ELR (cell line): ENCODE measurements around the gene KCNJ6.
"Not testable (repeated sequence)": the region's sequence is repeated elsewhere in the genome, so short reads cannot be mapped to it uniquely, and the experiment has no call there.

Experiments used
- DNase-seq: peaks from one replicate; pipeline ENCODE4 v3.0.0-alpha.2; 2015; ENCODE audit warnings: low read depth

Gene KCNJ6

GRCh38 chr21:37675202-37675801, 241.0 kb downstream of the KCNJ6 start:
- DNase-seq, result peak; percentile 54

- DNase-seq, result no peak
Measured at GRCh38 chr21:37673801-37674575, 242.3 kb downstream of the KCNJ6 start.

DNA sequence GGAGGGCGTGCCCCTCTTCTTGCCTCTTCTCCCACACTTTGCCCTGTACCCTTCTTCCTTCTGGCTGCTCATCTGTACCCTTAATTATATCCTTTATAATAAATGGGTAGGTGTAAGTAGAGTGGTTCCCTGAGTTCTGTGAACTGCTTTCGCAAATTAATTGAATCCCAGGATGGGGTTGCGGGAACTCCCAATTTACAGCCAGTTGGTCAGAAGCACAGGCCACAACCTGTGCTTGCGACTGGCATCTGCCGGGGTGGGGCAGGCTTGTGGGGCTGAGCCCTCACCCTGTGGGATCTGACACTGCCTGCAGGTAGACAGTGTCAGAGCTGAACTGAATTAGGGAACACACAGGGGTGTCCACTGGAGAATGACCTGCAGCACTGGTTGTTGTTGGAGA, 244.9 kb downstream of the KCNJ6 start:
- no peak for DNase-seq

- DNase-seq, result peak; percentile 43
Measured at GRCh38 chr21:37670883-37671282, 245.4 kb downstream of the KCNJ6 start.

- DNase-seq, result no peak
Measured at GRCh38 chr21:37669249-37669648, 247.0 kb downstream of the KCNJ6 start.

- no peak for DNase-seq
Measured at GRCh38 chr21:37668462-37669239, 247.6 kb downstream of the KCNJ6 start.

DNA sequence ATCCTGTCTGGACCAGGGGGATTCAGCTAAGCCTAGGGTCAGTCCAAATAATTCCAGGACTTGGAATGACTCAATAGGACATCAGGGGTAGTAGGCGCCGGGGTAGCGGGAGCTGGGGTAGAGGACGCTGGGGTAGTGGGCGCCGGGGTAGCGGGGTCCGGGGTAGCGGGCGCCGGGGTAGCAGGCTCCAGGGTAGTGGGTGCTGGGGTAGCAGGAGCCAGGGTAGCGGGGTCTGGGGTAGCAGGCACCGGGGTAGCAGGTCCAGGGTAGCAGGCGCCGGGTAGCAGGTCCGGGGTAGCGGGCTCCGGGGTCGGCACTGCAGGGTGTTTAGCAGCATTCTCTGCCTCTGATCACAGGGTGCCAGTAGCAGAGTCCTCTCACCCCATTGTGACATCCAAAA, 248.9 kb downstream of the KCNJ6 start:
- DNase-seq, result no peak

DNA sequence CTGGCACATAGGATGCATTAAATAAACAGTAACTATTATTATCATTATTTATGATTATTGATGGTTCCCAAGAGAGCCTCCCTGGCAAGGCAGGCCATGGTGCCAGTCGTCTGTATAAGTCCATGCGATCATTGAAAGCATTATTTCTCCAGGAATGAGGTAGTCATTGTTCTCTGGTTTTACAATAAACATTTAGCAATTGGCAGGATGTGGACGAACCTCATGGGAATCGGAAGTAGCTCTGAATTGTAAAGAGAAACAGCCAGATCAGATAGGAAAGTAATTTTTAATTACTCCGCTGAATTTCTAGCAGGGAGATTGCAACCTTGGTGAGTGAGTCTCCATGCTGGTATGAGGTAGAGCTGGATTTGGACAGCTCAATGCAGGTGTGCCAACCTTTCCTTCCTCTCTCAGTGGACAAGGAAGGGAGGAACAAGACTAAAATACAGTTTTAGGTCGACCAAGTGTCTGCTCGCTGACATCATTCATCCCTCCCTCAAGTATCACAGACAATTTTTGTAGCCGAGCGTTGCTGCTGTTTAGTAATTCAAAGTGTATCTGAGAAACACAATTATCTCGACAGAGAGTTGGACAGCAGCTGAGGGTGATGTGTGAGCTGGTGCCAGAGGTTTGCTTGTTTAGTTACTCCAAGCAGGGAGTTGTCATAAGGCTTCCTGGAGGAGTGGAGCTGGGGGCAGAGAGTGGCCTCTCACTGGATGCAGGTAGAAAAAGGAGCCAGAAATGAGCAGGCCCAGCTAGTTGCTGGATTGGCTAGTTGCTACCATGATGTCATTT, 250.8 kb downstream of the KCNJ6 start:
- no peak for DNase-seq

GRCh38 chr21:37662227-37662626, 254.0 kb downstream of the KCNJ6 start:
- not testable (repeated sequence) for DNase-seq

DNA sequence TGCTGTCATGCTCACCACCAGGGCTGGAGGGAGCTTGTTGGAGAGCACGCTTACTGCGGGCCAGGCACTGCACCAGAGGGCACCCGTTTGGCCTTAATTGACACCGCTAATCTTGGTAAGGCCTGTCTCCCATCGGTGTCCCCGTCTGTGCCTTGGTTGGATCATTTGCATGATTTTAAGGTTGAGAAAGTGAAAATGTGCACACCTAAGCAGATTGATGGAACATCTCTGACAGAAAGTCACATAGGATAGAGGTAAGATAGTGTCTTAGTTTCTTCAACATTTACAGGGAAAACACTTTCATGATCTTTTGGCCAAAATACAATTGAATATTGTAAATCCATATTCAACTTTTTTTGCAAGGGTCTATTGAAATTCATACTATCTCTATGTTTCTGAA, 255.5 kb downstream of the KCNJ6 start:
- DNase-seq, result no peak

- no peak for DNase-seq
Measured at GRCh38 chr21:37659874-37660273, 256.4 kb downstream of the KCNJ6 start.

DNA sequence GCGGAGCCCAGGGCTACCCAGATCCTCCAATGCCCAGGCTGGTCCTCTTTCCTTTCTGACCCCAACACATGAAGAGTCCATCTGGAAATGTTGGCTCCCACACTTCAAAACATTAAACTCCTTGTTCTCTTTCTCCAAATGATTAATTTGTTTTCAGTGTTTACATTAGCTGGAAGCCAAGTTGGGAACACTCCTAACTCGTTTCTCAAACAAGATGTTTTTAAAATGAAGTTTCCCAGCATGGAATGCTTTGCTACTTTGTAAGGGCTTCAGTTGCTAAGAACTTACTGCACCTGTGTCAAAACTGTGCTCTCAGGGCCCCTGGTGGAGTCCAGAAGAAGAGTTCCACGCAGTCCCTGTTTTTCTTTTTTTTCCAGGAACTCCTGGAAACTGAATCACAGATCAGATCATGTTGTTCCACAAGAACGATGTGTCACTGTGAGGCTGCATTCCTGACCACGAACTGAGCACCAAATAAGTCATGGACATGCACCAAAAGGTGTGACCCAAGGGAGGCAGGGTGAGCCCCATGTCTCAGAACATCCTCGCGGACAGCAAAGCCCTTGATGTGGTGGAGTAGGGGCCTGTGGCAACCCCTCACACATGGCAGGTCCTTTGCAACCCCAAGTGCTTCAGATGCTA, 257.3 kb downstream of the KCNJ6 start:
- DNase-seq, result peak; percentile 81

- no peak for DNase-seq
Measured at GRCh38 chr21:37658121-37658816, 258.0 kb downstream of the KCNJ6 start.

DNA sequence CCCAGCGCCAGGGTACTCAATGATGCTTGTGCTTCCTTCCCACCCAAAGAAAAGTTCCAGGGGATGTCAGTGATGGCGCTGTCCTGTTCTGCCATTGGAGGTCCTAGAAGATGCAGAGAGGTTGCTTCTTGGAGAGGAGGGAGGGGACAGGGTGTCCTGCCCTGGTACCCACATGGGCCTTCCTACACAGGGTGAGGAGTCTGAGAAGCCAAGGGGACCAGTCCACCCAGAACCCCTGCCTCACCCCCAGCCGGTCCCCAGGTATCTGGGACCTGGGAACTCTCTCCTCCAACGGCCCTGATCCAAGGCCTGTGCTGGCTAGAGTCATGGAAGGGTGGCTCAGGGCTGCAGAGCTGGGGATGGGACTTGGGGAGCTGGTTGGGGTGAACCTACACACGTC, 259.4 kb downstream of the KCNJ6 start:
- DNase-seq, result no peak

DNA sequence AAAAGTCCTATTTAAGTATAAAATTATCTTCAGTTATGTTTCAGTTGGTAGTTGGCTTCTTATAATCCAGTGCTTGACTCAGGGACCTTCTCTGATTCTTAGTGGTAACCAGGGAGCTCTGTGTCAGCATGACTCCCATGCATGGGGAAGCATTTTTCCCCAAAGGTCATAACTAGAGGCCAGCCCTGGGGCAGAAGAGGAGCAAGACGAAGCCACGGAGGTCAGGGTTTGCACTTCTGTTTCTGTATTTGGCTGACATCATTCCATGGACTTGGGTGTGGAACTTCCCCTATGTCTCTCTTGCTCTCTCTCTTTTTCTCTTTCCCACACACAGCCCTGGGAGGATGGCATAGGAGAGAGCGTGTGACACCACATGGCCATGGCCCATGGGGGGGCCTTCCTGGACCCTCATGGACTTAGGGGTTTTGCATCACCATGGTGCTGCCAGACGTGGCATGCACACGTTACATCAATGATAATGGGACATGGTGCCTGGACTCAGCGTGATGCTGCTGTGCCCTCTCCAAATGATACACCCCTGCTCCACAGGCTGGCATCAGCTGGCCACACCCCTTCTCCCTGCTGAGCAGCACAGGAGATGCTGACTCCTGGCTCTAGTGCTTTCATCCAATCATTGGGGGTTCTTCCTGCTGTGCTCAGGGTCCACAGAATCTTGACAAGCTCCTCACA, 260.5 kb downstream of the KCNJ6 start:
- peak; percentile 44 for DNase-seq

- DNase-seq, result no peak
Measured at GRCh38 chr21:37654596-37654995, 261.7 kb downstream of the KCNJ6 start.

GRCh38 chr21:37653201-37653600, 263.1 kb downstream of the KCNJ6 start:
- DNase-seq, result no peak

GRCh38 chr21:37647781-37648180, 268.5 kb downstream of the KCNJ6 start:
- DNase-seq, result no peak

GRCh38 chr21:37646761-37647160, 269.5 kb downstream of the KCNJ6 start:
- DNase-seq, result not testable (repeated sequence)

DNA sequence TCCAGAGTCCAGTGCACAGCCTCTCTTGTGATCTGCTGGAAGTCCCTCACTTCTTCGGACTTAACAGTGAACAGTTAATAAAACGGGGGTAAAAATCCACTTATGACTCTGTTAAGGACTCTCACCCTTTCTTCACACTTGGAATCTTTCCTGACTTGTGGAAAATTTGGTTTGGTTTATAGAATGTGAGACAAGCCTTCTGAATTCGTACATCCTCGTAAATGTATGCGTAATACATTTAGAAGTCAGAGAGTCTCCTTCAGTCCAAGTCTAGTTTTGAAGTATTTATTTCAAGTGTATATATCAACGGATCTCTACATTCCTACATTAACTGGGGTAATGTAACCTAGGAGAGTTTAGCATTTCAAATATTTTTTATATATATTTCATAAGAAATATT, 270.4 kb downstream of the KCNJ6 start:
- DNase-seq, result no peak
